Cerebellar nuclear complex (tissue), 1 donor: ENCODE results near the gene PBXIP1.
A peak's percentile ranks its signal among the peaks of the same experiment; 100 is the strongest.

Experiments
- DNase-seq, 2 experiments: peaks; one replicate each; lab custom pipeline; 2025; lab: John Stamatoyannopoulos, UW

The PBXIP1 gene

DNA sequence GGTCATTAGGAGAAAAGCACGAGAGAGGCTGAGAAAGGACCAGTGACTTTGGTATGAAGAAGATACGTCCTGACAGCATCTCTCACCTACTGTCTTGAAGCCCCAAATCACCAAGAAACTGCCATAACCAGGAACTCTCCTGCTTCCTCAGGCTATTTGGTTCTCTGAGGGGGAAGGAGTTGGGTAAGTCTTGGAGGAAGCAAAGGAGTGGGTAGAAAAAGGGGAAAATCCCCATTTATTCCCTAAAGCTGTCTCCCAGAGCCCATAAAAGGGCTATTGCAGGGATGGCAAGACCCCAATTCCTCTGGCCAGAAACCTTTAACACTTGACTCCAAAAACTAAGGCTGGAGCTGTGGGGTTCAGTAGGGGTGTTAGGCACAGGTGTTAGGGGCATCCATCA, 2.1 kb upstream of the PBXIP1 start:
- no peak for DNase-seq

DNA sequence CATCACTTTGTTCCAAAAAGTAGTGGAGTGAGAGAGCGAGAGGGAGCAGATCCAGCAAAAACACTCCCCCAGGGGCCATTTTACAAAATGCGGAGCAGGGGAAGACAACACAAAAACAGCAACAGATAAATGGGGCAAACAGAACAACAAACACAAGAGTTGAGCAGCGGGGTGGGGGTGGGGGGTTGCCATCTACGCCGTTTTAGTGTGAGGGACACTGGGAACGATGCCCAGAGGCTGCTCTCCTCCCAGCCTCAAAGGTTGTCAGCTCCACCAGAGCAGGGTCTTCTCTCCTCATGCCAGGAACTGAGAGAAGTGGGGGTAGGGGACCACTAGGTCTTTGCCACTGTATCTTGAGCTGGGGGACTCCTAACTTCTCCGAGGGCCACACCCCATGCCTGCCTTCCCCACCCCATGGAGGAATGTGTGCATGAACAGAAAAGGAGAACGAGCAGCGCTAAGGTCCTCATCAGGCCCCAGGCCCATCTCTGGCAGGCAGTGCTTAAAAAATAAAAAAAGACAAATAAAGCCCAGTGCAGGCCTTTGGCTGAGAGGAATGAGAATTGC, 1.3 kb upstream of the PBXIP1 start:
- no peak for DNase-seq

DNA sequence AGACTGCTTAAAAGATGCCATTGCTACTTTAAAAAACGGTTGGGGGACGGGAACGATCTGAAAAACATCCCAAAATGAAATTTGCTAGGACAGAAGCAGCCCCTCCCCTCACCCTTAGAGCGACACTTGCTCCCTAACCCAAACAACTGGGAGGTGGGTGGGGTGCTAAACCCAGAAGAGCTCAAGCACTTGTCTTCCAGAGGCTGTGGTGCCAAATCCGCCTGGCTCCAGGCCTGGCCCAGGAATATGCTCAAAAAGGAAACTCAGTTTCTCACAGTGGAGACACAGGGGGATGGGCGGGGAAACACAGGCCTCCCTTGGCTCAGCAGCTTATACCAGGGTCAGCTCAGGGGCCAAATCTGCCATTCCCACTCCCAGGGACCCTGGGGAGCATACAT, 644 bp upstream of the PBXIP1 start:
- no peak for DNase-seq

DNA sequence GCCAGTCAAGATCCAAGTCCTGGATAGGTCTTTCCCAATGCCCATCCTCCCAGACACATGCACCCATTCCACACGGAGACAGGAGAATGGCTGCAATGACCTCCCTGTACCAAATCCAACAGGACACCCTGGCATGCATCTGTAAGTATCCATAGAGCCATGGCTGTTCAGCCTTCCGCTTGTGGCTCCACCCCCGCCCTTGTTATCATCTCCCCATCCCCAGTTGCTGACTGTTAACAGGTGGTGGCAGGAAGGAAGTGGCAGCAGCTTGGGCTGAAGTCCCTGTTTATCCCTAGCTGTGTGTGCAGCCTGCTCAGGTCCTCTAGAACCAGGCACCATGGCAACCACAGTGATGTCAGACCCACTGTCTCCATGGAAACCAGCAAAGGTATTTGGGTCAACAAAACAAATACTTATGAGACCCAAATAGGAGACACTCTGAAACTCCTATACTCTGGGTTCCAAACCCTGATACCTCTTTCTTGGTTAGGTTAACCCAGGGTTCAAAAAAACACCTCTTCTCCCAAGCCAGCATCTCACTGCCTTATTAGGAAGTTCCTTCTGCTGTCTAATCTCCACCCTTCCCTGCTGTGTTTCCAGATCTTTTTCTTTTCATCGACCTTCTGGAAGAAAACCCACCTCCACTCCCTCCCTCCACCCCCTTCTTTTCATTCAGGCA, 721 bp downstream of the PBXIP1 start:
- DNase-seq: peak; percentile 83 to 95

DNA sequence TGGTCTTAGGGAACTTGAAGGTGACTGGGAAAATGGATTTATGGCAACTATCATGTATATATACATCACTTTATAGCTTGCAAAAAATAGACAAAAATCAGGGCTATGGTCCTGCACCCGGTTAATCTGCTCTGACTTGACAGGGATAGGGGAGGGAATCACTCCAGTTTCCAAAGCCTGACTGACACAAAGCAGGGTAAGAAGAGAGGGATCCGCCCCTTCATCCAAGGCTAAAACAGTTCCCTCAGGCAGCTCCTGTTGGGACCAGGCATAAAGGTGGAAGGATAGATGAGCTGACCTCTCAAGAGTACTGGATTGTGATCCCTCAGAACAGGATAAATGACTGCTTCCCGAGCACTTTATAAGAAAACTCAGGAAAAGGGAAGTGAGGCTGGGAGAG, 1.4 kb downstream of the PBXIP1 start:
- DNase-seq: no peak

DNA sequence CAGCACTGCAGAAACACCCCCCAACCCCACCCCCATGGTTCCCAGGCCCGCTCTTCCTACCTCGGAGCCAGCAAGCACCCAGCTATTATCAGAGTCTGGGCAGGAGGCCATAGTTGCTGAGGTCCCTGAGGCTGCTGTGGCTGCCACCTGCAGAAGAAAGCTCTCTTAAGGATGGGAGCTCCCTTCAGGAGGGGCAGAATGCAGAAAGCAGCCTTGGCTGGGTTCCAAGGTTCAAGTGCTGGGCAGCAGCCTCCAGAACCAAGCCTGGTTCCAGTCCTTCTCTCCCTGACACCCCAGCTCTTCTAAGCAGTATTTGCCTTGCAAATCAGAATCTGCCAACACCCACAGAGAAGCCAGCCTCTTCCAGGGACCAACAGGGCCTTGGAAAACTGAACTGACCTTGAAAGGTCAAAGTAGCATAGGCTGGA, 2.3 kb downstream of the PBXIP1 start:
- DNase-seq: no peak

DNA sequence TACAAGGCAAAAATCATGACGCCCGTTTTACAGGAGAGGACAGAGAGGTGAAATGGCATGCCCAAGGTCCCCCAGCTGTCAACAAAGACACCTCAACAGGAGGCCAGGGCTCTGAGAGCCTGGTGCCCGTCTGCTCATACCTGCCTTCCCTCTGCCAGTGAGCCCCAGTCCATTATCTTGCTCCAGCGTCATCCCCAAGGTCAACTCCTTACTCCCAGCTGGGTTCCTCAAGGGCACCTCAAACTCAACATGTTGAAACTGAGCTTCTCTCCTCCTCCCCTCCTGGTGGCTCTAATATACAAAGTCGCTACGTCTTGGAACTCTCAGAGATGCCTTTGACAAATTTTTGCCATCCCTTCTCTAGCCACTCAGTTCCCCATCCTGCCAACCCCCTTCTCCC, 3.2 kb downstream of the PBXIP1 start:
- DNase-seq: no peak

DNA sequence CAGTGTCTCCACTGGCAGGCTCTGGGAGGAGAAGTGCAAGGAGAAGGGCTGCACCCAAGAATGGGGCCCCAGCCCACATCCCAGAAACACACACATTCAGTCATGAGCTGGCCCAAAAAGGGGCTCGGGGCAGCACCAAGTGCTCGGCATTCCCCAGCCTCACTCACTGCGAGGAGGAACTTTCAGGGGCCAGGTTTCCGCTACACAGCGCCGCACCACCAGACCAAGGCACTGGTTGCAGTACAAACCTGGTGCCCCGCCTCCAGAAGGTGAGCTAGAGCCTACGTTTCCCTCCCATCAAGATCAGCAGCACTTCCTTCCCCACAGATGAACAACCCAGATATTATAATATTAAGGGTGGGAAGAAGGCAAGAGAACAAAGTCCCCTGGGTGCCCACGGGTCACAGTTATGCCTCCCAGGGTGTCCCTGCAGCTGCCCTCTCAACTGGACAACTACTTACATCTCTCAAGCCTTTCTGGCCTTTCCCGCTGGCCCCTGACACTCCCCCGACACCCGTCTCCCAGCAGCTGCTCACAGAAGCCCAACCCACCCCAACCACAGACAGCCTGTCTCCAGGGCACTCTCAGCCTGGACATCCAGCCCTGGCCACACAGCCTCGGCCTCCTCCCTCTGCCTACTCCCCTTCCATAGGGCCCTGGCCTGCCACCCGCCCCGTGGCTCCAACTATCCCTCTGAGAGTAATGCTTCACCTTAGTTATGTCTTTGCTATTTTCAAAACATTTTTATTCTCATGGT, 3.8 kb downstream of the PBXIP1 start:
- DNase-seq: no peak

DNA sequence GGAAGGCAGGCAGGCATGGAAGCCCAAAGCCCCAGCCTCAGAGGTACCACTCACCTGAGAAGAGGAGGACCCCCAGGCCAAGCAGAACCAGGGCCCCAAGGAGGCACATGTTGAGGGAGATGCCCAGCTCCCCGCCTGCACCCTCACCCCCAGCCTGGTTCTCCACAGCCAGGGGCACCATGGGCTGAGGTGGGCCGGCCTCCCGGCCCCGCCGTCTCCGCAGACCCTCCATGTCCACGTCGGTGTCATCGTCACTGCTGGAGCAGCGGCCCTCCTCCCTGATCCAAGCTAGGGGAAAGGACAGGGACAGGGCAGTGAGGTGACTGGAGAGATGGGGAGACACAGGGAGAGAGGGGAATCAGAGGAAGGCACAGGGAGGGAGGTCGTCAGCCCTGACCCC, 7.8 kb downstream of the PBXIP1 start:
- no peak for DNase-seq

DNA sequence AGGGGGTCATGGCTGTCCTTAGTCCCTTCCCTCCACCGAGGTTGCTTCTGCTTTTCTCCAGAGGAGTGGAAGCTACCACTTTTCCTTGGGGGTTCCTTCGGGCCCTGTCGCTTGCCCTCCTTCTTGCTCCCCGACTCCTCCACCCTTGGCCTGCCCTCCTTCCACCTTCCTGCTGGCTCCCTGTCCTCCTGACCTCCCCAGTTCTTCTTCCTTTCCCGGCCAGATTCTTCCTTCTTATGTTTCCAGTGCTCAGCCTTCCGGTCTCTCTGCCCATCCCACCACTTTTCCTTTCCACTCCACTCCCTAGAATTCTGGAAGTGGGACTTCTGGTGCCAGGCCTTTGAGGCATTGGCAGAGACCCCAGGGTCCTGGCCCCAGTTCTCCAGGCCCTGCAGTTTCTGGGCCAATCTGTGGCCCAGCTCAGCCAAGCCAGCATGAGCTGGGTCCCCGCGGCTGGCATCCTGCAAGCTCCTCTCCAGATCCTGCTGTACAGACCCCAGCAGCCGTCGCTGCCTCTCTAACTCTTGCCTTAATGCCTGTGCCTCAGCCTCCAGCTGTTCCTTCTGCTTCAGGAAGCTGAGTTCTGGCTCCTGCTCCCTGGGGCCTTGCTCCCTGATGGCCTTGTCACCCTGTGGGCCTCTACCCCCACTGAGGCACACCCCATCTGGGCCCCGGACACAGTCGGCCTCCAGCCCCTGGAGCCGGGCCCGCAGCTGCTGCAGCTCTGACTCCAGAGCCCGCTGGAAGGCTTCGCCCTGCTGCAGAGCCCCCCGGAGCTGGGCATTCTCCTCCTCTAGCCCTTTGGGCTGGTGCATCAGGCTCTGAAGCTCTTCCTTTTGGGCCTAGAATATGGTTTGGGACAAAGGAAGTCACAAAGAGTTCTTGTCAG, 9.7 kb downstream of the PBXIP1 start:
- no peak for DNase-seq

DNA sequence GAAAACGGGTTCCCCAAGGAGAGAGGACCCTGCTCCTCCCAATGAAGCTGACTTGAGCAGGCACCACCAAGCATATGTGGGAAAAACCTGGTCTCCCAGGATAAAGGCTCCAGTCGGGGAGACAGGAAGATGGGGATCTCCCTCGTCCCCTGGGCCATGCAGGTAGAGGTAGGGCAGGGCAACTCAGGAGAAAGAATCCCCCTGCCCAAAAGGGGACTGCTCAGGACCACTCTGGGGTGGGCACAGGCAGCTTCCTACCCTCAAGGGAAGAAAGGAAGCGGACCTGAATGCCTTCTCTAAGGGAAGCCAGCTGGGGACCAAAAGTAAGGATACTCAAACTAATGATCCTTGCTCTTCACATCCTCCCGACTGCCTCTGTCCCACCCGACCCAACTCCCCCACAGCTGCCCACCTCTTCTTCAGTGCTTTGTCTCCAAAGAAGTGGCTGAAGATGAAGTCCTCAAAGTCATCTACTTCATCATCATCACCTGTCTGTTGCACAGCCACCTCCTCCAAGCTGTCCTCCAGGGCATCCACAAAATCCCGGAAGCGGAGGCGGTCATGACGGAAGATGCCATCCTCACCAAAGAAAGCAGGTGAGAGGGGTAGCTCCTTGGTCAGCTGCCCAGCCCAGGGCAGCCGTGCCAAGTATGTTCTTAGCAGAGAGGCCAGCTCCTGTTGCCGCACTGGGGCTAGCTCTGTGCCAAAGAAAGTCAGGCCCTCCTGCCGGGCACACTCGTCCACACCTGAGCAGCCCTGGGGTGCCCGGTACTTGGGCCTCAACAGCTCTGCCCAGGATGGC, 10.5 kb downstream of the PBXIP1 start:
- DNase-seq: no peak

DNA sequence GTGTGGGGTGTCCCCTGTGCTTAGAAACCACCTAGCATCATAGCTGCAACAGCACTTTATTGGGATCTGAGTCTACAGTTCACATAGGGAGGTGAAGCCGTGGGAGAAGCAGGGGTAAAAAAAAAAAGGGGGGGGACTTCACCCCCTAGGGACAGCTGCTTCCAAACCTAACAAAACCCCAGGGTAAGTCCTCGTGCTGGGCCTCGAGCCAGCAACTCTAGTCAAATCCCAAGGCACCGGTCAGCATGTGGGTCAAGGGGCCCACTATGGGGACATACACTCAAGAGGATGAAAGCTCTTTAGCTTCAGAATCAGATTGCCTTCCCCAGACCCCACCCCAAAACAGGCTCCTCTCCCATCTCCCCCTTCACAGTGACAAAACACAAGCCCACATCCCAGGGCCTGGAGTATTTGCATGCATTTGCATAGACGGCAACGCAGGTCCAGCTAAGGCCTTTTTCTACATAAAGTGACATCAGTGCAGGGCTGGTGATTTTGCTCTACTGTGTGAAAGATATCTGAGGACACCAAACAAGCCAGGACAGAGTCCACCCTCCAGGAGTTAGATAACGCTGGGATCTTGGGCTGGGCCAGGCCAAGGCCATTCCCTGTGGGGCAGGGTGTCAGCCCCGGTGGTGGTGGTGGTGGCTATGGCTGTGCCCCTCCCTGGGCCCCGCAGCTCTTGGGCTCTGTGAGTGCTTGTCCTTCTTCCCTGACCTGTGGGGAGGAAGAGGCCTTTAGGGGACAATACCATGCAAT, 11.3 kb downstream of the PBXIP1 start:
- no peak for DNase-seq

DNA sequence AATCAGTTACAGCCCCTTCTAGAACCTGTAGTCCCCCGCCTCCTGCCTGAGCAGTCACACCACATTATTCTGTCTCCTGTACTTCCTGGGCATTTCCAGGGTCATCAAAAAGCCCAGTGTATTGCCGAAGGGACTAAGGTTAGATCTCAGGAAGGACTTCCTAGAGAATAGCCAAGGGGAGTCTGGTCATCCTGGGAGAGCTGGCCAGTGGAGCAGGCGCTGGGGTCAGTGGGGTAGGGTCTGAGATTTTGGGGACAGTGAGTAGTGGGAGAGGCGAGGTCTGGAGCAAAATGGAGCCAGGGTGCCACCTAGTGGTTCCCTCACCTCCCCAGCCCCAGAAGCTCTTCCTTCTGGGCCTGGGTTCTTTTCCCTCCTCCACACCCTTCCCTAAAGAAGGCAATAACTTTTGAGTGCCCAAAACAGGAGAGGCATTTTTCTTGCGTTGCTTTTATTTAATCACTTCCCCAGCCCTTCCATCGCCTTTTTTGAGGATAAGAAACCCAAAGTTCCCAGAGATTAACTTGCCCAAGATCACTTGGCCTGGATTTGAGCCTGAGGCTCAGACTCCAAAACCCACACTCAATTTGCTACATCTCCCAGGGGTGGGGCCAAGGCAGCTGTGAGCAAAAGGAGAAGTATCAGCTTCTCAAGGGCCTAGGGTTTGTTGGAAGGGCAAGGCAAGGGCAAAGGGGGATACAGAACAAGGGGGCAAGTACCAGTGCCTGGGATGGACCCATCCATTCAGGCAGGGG, 12.1 kb downstream of the PBXIP1 start:
- DNase-seq: no peak

DNA sequence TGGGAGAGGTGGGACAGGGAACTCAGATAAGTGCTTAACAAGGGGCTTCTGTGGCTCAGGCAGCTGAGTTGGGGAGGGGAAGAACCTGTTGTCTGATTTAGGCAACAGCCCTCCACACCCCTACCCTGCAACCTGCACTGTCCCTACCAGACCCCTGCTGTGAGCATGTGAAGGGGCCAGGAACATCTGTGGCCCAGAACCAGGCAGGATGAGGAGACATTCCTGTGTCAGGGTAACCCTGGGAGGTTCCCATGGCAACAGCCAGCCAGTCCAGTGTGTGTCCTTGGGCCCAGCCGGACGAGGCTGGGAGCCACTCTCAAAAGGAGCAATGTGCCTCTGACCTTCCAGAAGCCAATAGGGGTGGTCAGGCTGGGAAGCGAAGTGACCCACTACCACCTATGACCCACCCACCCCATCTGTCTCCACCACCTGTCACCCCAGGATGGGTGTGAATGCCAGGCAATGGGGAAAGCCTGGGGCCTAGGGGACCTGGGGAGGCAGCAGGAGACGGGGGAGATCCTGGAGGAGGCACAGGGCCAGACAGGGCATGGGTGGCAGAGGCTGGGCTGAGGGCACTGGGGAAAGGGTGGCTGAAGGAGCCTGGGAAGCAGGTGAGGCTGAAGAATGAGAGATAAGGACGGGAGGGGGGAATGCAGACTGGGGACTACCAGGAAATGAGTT, 14.4 kb downstream of the PBXIP1 start:
- DNase-seq: no peak

DNA sequence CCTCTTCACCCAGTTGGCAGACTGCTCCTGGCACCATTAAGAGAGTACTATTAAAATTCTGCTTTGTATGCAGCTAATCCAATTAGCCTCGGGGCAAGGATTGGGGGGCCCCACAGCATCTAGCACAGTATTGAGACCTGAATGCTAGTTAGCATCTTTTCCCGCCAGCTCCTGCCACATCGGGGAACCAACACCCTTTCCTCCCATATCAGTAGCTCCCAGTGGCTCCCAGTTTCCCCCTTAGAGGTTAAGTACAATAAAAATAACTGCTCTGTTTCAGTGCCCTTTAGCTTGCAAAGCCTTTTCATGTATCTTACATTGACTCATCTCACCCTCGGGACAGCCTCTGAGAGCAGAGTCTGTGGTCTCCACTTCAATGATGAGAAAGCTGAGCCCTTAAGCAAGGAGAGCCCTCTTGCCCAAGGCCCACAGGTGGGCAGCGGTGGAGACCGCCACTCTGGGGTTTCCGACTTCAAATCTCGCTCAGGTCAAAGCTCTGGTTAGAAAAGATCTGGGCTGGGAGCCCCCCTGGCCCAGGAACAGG, 15.2 kb downstream of the PBXIP1 start:
- DNase-seq: no peak

DNA sequence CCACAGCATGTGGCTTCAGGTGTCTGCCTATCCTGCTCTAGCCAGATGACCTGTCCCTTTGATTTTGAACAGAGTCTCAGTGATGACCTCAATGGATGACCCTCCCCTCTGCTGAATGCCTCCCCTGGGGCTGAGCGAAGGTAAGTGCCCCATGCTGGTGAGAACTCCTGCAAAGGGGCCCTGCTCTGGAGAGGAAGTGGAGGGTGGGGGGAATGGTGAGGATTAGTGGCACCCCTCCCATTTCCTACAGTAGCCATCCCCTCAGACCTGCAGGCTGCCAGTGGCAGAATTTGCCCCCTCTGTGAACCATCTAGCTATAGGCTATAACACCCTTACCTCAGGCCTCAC, 15.7 kb downstream of the PBXIP1 start:
- no peak for DNase-seq

DNA sequence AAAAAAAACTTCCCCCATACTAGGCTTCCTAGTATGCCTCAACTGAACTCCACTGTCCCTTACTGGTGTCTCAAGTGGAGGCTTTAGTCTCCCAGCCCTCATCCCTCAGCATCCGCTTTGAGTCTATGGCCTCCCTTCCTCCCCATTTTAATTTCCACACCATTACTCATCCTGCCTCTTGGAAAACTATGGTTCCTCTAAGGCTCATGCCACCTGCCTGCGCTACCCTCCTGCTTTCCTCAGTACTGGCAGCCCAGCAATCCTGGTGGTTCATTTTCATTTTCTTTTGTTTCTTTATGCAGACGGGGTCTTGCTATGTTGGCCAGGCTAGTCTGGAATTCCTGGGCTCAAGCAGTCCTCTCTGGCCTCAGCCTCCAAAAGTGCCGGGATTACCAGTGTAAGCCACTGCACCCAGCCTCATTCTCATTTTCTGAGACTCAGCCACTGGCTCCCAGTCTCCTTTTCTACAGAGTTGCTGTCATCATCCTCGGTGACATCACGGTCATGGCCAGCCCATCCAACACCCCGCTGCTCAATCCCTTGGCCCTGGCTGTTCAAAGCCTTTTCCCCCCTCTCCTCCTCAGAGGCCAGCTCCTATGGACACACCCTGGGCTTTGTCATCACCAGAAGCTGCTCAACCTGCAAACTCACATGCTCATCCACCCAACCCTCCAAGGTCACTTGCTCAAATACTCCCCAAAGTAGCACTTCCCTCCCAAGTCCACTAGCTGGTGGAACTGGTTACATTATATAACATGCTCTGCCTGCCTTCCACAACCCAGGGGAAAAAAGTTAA, 17.1 kb downstream of the PBXIP1 start:
- DNase-seq: no peak

DNA sequence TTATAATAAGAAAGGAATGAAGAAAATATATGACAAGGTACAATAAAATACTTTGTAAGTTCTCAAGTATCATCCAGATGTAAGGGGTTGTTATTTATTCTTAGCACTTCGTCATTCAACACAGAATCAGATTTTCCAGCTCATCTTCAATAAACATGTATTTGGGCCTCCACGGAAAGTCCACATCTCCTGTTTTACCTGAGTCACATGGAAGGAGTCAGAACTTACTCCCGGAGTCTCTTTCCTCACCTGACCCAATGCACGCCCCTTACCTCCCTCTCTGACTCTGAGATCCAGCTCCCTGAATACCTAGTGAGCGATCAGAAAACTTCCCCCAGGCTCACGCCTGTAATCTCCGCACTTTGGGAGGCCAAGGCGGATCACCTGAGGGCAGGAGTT, 17.9 kb downstream of the PBXIP1 start:
- DNase-seq: no peak
